IPS-NIHi7 (cell line): ENCODE data around the gene YPEL4.
A peak's percentile ranks its signal among the peaks of the same experiment; 100 is the strongest.

Source experiments
- DNase-seq: peaks from one replicate; pipeline ENCODE4 v3.0.0; 2012; ENCODE audit warnings: mixed read lengths; ENCODE audit errors: extremely low spot score

Gene YPEL4

DNA sequence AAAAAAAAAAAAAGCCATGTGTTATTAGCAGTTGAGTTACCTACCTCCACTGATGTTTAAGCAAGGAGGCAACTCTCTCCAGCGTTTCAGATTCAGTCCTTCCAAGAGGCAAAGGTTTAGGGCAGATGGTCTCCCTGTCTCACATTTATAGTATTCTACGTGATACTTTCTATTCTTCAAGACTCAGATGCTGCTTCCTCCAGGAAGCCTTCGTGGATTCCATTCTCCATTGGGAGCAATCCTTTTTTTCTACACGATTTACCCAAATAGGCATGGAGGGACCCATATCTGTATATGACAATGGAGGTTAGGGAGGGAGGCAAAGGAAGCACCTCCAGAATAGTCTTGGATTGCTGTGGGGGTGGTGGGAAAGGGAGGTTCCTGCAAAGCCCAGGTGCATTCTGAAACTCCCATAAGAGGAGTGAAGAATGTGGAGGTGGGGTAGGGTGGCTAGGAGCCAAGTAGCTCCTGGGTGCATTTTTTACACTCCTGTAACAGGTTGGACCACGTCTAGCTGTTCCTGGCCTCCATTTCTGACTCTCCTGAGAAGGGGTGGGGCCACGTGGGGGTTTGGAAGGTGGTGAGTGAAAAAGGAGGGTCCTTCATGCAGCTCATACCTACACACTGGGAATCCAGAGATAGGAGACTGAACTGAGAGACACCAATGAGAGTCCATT is 16.2 kb downstream of the YPEL4 start:
- no peak for DNase-seq

DNA sequence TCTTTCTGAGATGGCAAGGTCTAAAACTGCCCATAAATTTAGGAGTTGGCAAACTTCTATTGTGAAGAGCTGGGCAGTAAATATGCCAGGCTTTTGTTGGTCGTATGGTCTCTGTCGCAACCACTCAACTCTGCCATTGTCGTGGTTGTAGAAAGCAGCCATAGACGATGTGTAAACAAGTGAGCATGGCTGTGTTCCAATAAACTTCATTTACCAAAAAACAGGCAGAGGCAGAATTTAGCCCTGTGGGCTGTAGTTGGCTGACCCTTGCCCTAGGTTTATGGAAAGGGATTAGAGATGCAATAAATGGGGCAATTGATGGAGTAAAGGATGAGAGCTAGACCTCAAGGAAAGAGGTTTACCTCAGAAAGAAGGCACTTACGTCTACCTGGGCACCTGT is 17.6 kb downstream of the YPEL4 start:
- DNase-seq: no peak

DNA sequence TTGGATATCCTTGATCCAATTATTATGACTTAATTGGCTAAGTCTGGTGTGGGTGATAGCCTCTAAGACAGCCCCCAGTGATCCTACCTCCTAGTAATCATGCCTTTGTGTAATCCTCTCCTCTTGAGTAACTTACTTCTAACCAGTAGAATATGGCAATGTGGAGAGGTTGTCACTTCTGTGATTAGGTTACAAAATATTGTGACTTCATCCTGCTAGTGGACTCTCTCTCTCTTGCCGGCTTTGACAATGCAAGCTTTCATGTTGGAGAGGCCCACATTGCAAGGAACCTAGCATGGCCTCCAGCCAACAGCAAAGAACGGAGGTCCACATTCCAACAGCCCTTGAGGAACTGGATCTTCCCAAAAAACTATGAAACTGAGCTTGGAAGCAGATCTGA is 19.5 kb downstream of the YPEL4 start:
- DNase-seq: no peak

DNA sequence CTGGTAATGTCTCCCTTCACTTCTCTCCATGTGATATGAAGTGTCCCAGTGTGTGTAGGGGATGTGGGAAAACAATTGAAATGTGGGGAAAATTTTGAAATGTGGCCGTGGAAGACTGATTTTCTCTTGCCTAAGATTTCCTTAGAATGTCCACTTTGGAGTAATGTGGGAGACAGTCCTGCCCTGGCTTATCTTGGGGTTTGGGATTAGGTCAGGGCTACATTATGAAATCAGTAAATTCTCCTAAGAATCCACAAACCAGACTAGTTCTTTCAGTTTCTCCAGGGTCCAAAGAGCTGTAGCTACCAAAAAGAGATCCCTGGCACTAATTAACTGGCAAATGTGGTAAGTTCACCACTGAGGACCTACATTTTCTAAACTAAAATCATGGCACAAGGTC is 22.8 kb downstream of the YPEL4 start:
- DNase-seq: no peak

- no peak for DNase-seq
These were observed 24.8 kb downstream of the YPEL4 start for GRCh38 chr11:57624864-57625263.

GRCh38 chr11:57622263-57622662 is 27.4 kb downstream of the YPEL4 start:
- DNase-seq: no peak

GRCh38 chr11:57620467-57620866 is 29.2 kb downstream of the YPEL4 start:
- no peak for DNase-seq

DNA sequence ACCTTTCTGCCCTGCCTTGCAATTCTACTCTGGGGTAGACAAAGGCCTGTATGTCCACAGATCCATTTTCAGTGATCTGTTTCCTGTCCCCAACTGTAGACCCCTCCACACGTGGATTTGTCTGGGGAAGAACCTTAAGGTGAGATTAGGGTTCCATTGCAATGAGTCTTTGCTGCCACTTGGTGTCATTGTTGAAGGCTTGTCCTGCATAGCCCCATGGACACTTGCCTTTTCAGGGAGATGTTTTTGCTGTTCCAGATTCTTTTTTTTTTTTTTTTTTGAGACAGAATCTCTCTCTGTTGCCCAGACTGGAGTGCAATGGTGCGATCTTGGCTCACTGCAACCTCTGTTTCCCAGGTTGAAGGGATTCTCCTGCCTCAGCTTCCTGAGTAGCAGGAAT is 30.4 kb downstream of the YPEL4 start:
- DNase-seq: peak; percentile 39

DNA sequence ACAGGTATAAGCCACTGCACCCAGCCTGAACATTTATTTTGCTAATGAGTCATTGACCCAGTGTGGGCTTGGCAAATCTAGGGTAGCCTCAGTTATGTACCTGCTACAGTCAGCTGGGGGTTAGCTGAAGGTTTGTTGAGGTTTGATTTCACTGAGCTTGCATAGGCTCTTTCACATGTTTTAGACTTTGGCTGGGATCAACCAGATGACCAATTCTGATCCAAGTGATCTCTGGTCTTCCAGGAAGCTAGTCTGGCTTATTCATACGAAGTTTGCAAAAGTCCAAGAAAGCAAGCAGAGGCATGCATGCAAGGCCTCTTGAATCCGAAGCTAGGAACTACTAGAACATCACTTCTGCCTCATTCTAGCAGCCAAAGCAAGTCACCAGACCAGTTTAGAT is 31.3 kb downstream of the YPEL4 start:
- DNase-seq: no peak

DNA sequence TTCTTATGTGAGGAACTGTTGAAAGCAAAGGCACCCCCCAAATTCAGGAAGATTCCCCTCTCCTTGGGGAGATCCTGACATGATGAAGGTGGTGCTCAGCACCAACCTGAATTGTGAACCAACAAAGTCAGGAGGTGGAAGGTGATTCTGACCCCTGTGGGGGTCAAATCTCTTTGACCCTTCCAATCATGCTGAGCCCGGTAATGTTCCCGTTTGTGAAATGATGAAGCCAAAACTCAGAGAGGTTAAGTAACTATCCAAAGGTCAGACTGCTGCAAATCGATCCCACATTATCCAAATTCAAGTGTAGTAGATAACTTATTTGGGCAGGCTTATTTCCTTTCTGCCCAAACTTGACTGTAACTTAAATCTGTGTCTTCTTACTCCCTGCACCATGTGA is 33.1 kb downstream of the YPEL4 start:
- DNase-seq: no peak

DNA sequence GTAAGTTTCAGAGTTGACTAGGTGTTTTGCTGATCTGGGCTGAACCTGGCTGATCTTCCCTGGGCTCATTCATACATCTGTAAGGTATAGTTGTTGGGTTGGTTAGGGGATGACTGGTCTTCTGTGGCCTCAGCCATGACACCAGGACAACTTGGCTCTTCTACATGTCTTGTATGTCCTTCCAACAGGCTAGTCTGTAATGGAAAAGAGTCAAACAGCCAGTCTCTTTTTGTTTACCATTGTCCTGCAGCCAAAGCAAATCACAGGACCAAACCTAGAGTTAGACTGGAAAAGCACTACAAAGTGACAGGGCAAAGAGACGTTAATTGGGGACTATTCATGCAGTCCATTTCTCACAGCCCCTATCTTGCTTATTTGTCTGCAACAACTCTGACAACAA is 34.4 kb downstream of the YPEL4 start:
- DNase-seq: no peak

DNA sequence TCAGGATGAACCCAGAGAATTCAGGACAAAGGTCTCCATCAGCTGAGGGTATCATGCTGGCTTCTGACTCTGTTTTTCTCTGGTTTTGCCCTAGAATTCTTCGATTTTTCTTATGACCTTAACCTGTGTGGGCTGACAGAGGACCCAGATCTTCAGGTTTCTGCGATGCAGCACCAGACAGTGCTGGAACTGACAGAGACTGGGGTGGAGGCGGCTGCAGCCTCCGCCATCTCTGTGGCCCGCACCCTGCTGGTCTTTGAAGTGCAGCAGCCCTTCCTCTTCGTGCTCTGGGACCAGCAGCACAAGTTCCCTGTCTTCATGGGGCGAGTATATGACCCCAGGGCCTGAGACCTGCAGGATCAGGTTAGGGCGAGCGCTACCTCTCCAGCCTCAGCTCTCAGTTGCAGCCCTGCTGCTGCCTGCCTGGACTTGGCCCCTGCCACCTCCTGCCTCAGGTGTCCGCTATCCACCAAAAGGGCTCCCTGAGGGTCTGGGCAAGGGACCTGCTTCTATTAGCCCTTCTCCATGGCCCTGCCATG is 35.4 kb downstream of the YPEL4 start:
- peak; percentile 43 for DNase-seq

GRCh38 chr11:57610170-57610569 is 39.5 kb downstream of the YPEL4 start:
- no peak for DNase-seq

GRCh38 chr11:57605028-57605420 is 44.7 kb downstream of the YPEL4 start:
- no peak for DNase-seq

DNA sequence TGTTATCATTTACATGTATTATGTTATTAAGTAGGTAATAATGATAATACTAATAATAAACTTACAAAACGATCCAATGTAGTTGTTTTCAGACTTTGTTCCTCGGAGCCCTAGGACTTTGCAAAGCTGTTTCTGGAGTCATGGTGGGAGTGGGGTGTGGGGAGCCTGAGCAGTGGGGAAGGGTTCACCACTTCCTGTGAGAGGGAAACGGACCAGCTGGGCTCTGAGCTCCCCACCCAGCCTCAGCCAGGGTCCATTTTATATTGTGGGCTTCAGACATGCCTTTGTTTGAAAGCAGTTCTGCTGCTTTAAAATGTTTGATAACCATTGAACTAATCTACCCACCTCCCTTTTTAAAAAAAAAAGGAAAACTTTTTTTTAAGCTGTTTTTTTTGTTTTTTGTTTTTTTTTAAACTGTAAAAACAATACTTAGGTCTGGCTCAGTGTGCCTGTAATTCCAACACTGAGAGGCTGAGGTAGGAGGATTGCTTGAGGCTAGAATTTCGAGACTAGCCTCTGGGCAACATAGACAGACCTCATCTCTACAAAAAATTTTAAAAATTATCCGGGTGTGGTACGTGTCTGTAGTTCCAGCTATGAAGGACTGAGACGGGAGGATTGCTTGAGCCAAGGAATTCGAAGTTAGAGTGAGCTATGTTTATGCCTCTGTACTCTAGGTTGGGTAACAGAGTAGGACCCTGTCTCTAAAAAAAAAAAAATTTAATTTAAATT is 45.2 kb downstream of the YPEL4 start:
- DNase-seq: no peak

- DNase-seq: no peak
These were observed 48.4 kb downstream of the YPEL4 start for GRCh38 chr11:57601297-57601696.

DNA sequence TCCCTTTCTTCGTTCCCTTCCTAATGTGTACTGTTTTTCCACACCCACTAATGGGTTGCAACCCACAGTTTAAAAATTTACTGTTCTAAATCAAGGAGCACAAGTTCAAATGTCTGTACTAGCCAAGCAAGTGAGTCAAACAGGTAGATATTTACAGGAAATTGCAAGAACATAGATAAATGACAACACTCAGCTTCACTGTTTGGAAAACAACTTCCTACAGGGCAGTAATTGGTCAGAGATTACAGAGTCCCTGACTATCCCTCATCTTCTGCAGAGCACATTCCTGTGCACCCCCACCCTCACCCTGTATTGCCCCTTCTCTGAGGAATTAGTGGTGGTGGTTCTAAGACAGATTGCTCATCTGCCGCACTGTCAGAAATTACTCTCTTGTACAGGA is 50.3 kb downstream of the YPEL4 start:
- DNase-seq: no peak

DNA sequence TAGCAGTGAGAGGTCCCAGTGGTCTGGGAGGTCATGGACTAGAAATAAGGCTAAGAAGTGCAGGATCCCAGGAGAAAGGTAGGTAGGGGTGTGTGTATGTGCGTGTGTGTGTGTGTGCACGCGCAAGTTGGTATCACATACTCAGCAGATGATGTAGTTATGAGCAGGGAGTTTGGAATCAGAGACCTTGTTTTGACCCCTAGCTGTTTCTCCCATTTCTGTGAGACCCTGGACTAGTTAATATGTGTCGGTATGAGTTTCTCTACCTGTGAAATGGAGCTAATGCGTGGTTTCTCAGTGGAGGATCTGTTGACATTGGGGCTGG is 50.9 kb downstream of the YPEL4 start:
- no peak for DNase-seq

- DNase-seq: peak; percentile 95
These were observed 51.5 kb downstream of the YPEL4 start for GRCh38 chr11:57597916-57598830.

- DNase-seq: no peak
These were observed 52.2 kb downstream of the YPEL4 start, which contains the start of gene SERPING1 for GRCh38 chr11:57597461-57597915. TSS of gene SERPING1 (plus strand) at chr11:57597685. CDS start at chr11:57598271, 586 bp downstream.

GRCh38 chr11:57596266-57596885 is 53.3 kb downstream of the YPEL4 start:
- DNase-seq: no peak
